COLO829 (cell line): ENCODE data around the gene ADAMTS2.

Experiments used
- DNase-seq: peaks from one replicate; pipeline ENCODE4 v3.0.0; 2012; ENCODE audit warnings: low spot score

The ADAMTS2 gene

GRCh38 chr5:179254638-179255271 is 90.5 kb downstream of the ADAMTS2 start:
- DNase-seq = no peak

DNA sequence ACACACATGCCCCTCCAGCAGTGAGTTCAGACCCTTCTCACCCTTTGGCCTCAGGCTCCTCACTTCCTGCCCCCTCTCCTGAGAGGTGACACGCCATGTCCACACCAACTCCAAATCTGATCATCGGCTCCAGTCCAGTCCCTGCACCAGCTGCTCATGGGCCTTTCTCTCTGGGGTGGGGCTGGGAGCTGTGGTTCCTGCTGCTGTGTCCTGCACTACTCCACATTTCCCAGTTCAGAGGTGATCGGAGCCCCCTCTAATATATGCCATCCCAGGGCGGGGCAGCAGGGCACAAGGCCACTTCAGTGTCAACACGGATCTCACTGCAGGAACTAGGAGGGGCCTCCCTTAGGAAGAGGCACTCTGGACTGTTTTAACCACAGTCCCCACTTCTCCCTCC is 91.5 kb downstream of the ADAMTS2 start:
- DNase-seq = no peak

- no peak for DNase-seq
Observed at GRCh38 chr5:179251276-179251969, 93.8 kb downstream of the ADAMTS2 start.

- no peak for DNase-seq
Observed at GRCh38 chr5:179250561-179251225, 94.6 kb downstream of the ADAMTS2 start.

- no peak for DNase-seq
Observed at GRCh38 chr5:179246227-179246626, 99.0 kb downstream of the ADAMTS2 start.

- DNase-seq = no peak
Observed at GRCh38 chr5:179245031-179245430, 100.2 kb downstream of the ADAMTS2 start.

GRCh38 chr5:179244044-179244443 is 101.2 kb downstream of the ADAMTS2 start:
- no peak for DNase-seq

DNA sequence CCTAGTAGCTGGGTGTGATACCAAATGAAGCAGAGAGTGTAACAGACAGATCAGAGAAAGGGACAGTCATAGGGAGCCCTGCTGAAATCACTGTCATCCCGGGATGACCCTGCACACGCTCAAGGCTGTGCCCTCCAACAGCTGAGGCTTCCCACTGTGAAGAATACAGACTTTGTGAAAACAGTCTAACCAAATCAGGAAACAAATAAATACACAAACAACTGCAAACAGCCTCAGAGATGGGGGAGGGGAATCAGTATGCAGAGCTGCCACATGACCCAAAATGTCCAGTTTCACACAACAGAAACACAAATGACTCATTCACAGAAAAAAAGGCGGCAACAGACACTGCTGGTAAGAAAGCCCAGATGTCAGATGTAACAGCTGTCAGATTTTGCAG is 101.9 kb downstream of the ADAMTS2 start:
- DNase-seq = no peak

DNA sequence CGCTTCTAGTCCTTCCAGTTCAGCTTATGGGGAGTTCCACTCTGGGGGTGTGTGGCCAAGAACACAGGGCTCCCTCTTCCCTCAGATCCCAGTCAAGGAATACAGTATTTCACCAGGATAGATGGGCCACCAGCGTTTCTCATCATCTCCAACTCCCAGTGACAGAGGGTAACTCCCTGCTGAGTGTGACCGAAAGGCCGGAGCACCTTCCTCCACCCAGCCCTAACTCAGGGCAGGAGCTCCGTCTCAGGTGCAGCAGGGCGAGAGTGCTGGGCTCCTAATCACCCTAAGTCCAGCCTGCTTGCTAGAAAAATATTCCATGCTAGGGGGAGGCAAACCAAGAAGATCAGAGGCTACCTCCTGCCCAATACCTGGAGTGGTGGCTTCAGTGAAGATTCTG is 102.6 kb downstream of the ADAMTS2 start:
- no peak for DNase-seq

DNA sequence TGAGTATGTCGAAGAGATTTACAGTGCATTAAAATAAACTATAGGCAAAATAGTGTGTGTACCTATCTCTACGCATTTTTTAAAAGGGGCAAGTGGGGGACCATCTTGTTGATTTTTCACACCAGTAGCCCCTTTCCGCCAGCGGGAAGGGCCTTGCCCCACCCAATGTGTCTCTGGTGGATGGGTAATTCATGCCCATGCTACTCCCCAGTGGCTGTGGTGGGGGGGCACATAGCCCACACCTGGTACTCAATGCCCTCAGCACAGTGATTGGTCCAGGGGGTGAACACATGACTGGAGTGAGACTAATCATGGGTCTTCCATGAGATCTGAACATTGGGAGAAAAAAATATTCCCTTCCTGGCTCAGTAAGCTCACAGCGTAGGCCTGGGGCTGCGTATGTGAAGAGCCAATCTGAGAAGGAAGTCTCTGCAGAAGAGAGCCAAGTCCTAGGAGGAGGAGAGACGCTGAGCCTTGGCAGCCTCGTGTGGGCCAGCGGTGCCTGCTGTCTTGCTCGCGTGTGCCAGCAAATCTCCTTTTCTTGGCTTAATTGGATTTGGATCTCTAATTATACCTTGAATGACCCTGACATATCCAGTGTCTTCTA is 103.4 kb downstream of the ADAMTS2 start:
- DNase-seq = no peak

DNA sequence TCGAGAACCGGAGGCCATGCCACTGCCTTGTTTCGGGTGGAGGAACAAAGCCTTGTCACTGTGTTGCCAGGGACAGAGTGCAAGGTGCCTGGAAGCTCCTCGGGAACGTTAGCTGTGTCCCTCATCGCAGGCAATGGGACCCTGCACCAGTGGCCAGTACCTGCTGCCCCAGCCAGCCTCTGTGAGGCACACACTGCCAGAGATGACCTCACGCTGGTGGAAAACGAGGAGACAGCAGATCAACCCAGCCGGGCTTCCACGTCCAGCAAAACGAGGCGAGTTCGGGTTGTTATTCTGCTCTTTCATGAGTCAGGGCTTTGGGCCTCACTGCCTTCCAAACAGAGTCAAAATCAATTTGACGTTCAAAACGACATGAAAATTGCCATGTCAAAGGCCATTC is 104.1 kb downstream of the ADAMTS2 start:
- DNase-seq = no peak

GRCh38 chr5:179240561-179240960 is 104.7 kb downstream of the ADAMTS2 start:
- DNase-seq = no peak

- no peak for DNase-seq
Observed at GRCh38 chr5:179239256-179240135, 105.8 kb downstream of the ADAMTS2 start.

GRCh38 chr5:179238628-179238970 is 106.7 kb downstream of the ADAMTS2 start:
- DNase-seq = no peak

GRCh38 chr5:179237770-179238627 is 107.3 kb downstream of the ADAMTS2 start:
- no peak for DNase-seq

DNA sequence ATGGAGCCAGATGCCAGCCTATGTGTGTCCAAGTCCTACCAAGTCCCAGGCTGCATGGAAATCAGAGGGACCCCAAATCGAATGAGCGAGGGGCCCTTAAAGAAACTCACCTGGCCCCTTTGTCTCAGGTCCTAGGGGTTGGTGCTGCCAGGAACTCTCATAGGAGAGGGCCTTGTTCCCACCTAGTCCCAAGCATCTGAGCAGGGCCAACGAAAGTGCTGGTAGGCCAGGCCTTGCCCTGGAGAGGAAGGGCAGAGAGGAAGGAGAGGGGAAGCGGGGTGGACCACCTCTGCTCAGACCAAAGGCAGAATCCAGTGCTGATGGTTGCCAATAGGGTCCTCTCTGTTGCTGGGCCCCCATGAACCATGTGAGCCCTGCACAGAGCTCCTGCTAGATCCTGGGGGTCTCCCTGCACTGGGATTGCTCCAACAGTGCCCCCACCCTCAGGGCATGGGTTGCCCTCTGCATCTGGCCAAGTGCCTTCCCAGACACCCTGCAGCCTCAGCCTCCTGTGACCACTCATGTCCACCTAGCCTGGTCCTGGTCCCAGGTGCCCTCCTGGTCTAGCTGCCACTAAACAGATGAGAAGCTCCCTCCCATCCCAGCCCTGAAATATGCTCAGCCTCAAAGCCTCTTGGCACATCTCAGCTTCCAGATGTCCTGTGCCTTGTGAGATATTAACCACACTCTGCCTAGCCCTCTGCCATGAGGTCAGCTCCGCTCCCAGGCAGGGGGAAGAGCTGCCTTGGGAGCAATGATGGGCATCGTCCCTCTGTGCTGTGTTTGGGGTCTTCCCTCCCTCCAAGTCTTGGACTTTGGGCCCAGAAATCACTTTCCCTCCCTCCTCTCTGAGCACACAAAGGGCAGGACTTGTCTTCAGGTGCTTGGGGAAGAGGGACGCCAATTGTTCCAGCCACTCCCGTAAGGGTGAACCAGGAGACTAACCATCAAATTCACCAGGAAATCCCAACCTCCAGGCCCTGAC is 109.6 kb downstream of the ADAMTS2 start:
- no peak for DNase-seq

DNA sequence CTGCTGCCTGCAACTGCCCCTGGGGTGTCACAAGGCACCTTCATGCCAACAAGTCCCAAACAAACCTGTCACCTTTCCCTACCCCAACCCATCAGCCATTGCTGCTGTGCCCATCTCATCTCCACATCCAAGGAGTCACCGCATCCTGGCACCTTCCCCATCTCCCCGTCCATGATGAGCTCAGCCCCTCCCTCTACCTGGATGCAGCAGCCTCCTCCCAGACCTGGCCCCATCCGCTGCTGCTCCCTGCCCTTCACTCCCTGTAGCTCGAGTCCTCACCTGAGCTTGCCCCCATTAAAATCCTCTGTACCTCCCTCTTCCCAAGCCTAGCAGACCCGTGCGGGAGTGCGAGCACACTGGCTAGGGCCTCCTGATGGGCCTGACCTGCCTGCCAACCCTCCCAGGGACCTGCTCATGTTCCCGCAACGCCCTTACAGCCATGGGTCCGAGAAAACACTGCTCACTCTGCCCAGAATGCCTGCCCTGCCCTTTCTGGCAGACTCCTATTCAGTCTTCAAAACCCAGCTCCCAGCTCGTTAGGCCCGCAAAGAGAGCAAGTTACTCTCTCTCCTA is 110.6 kb downstream of the ADAMTS2 start:
- DNase-seq = no peak

DNA sequence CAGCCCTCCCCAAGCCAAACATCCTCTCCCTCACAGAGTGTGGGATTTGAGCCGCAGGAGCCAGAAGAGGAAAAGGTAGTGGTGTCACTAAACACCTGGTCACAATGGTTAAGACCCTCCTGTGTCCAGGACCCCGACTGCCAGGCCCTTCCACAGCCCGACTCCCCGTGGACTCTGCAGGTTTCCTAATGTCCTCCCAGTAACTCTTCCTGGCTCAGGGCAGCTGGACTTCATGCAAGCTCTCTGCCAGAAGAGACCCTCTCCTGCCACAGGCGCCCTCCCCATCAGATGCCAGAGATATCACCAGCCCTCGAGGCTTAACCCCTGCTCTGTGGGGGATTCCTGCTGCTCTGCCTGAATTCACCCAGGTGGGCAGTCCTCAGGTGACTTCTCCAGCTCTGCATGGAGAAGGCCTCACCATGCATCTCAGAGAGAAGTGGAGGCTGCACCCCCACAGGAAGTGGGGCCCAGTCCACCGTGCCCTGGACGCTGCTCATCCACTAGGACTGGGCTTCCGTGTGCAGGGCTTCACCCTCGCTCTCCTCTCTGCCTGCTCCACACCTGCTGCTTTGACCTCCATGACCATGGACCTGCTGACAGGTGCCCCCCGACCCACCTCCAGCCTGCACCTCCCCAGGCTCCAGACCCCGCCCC is 111.2 kb downstream of the ADAMTS2 start:
- DNase-seq = no peak
